DMS53 treated with DMSO at 0.1 percent for 48 hours (cell line): Measurements from ENCODE around the gene COQ2.
"Not testable (repeated sequence)": the region's sequence is repeated elsewhere in the genome, so short reads cannot be mapped to it uniquely, and the experiment has no call there.

Experiments
- DNase-seq: peaks from one replicate; lab custom pipeline; 2025; ENCODE audit not compliant: unreplicated experiment; lab: John Stamatoyannopoulos, UW

The COQ2 gene

DNA sequence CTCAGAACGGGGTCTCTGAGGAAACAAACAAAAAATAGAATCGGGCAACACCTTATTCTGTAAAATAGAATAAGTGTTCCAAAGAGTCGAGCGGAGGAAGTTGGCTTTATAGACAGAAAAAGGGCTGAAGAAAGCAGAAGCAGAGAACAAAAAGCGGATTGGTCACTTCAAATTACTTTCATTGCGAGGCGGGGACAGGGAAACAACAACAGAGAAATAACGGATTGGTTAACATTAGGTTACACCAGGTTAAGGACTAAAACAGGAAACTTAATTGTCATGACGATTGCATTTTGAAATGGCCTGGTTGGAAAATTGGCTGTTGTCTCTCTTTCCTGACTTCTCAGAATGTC lies 433 bp upstream of the COQ2 start:
- peak; percentile 26 for DNase-seq

DNA sequence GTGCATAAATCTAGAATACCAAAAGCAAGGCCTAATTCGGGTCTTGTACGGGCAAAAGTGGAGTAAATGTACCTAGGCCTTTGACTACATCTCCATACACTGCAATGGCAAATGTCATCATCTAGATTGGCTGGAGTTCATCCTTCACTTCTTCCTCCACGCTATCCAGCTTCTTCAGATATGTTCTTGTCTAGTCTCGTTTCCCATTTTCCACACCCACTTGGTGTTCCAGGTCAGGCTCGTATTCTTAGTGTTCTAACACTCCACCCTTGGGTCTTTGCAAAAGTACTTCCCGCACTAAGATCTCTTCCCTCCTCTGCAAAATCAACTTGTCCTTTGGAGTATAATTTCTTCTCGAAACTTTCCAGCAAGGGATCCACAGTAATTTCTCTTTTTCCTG lies 1.4 kb downstream of the COQ2 start:
- DNase-seq, result no peak

DNA sequence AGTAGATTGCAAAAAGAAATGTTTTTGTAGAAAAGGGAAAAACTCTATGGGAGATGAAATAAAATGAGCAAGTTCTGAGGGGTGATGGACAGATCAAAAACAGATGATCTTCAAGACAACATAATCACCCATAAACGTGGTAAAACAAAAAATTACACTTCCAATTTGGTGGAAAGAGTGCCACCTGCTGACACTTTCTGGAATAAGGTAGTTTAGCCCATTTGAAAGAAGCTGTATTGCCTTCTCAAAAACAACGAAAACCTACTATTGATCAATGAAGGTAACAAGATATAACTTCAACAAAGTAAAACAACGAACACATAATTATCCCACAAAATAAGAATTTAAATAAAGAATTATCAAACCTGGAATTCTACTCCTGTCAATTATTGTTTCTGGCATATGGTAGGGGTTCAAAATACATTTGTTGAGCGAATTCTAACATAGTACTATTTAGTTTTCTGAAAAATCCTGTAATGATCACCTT lies 2.5 kb downstream of the COQ2 start:
- DNase-seq, result peak; percentile 22

DNA sequence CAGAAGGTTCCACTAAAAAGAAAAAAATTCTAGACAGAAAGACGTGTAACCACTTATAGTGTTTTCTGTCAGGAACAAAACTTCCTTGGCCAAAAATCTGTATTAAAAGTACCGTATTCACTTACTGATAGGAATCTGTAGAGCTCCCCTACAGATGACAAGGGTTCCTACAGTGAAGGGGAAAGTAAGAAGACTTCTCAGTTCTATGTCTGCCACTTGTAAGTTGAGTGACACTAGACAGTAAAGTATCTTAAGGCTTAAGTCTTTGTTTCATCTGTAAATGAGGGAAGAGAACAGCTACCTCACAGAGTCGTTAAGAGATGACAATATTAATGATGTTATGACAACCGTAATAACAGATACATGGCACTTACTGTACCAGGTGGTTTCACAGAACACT lies 3.3 kb downstream of the COQ2 start:
- DNase-seq, result no peak

DNA sequence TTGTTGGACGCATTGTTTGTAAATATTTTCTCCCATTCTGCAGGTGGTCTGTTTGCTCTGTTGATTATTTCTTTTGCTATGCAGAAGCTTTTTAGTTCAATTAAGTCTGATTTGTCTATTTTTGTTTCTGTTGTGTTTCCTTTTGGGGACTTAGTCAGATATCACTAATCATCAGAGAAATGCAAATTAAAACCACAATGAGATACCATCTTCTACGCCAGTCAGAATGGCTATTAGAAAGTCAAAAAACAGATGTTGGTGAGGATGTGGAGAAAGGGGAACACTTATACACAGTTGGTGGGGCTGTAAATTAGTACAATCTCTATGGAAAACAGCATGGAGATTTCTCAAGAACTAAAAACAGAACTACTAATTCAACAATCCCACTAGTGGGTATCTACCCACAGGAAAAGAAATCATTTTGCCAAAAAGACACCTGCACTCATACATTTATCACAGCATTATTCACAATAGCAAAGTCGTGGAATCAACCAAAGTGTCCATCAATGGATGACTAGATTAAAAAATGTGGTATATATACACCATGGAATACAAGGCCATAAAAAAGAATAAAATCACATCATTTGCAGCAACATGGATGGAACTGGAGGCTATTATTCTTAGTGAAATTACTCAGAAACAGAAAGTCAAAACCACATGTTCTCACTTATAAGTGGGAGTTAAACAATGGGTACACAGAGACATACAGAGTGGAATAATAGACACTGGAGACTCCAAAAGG lies 8.1 kb downstream of the COQ2 start:
- no peak for DNase-seq

DNA sequence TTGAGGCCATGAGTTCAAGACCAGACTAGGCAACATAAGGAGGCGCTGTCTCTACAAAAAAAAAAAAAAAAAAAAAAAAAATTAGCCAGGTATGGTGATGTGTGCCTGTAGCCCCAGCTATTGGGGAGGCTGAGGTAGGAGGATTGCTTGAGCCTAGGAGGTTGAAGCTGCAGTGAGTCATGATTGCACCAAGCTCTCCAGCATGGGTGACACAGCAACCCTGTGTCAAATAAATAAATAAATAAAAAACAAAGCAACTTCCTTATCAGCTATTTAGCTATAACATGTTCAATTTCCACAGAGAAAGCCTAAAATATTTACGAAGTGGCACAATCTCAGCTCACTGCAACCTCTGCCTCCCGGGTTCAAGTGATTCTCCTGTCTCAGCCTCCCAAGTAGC lies 10.7 kb downstream of the COQ2 start:
- not testable (repeated sequence) for DNase-seq

DNA sequence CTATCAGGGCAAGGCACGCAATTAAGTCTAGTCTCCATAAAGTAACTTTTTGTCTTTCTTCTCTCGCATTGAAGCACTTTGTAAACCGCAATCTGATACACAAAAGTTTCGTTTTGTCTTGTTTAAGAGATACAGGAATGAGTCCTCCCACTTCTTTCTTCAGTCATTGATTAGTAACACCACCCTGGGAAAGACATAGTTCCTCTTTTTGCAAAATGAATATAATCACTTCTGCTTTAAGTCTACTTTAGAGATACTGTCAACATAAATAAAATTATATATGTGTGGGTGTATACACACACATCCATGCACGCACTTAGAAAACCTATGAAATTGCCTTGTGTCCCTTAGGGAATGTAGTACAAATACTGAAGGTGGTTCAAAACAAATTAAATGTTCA lies 11.7 kb downstream of the COQ2 start:
- DNase-seq, result no peak

DNA sequence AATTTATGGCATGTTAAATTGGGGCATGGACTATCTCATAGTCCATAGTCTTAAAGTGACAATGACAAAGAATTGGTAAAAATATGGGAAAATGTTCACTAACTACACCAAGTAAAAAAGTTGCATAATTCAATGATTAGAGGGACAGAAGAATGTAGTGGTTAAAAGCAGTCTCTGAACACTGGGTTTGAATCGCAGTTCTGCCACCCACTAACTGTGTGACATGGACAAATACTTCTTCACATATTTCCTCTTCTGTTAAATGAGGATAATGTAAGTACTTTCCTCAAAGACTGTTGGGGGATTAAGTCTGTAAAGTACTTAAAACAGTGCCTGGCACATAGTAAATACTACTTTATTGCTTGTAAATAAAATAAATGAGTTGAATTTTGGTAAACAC lies 15.3 kb downstream of the COQ2 start:
- no peak for DNase-seq

DNA sequence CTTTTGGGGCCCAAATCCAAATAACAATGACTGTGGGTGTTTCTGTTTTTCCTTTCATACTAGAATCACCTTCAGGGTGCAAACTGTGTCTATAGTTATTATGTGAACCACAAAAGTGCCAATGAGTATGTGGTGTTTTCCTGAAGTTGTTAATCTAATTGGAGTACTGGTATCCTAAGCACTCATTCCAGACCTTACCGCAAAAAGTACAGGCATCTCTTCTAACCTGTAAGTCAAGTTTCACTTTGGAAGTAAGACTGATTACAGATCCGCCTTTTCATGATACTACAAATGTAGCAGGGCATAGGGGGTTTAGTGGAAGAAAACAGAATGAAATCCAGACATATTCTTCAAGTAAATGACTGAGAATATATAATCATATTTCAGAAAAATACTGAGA lies 16.1 kb downstream of the COQ2 start:
- DNase-seq, result no peak

DNA sequence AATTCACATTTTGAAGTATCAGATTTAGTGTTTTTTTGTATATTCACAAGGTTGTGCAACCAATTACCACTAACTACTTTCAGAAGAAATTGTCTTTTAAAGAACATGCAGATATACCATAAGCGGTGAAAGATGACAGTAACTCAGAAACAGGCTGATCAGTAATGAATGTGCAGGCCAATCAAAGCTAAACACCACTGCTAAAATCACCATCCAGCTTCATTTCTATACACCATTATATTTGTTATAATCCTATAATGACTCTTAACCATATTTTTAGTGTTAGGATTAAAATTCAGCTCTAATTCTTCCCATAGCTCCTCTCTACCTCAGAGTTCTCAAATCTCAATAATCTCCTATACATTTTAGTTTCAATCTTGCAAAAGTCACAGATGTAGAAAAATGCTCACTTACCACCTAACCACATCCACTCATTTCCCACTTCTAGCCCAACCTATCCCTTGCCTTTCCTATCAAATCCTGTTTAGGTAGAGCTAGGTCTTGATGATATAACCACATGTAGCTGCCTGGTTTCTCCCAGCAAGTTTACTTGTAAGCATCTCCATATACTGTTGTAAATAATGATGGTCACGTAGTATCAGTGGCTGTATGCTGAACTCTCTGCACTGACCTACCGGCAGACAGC lies 16.6 kb downstream of the COQ2 start:
- no peak for DNase-seq

DNA sequence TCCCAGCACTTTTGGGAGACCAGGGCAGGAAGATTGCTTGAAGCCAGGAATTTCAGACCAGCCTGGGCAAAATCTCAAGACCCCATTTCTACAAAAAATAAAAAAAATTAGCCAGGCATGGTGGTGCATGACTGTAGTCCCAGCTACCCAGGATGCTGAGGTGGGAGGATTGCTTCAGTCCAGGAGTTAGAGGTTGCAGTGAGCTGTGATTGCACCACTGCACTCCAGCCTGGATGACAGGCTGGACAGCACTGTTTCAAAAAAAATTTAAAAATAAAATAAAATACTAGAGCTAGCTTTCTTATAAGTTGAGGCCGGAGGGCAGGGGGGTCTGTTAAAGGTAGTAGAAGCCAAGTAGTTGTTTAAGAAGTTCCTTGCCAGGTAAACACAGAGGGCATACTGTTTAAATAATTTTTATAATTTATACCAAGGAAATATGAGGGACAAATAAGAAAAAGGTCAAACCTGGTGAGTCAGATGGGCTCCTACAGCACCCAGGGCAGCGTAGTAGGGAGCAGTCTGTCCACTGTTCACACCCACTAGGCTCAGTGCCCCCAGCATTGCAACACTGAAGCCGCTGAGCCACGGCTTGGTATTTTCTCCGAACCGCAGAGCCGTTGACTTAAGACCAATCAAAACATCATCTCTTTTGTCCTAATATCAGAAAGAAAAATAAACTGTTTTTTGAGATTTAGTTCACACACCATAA lies 17.3 kb downstream of the COQ2 start:
- DNase-seq, result no peak

DNA sequence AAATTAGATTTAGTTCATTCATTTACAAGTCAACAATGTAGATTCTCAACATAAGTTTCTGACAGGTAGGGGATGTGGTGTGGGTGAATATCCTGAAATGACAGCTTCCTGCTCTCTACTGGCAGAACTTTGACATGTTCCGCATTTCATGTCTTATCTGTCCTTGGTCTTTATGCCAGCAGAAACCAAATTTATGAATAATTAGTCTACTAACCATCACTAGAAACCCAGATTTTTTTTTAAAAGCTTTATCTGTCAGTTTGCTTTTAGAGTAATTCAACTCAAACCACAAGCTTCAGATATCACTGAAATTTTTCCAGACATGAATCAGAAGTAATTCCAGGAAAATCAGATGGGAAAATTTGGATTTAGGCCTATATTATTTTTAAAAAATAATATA lies 17.9 kb downstream of the COQ2 start:
- DNase-seq, result no peak

DNA sequence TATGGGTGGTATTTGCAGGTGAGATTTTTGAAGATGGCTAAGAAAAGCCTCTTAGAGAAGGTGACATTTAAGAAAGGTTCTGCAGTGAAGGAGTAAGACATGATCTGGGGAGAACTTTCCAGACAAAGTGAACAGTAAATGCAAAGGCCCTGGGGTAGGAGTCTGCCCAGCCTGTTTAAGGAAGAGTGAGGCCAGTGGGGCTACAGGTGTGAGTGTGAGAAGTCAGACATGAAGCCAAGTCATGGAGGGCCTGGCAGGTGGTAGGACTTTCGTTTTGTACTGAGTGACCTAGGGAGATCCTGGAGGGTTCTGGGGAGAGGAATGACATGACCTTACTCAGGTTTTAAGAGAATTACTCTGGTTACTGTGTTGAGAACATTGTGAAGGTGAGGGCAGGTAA lies 21.5 kb downstream of the COQ2 start:
- no peak for DNase-seq

DNA sequence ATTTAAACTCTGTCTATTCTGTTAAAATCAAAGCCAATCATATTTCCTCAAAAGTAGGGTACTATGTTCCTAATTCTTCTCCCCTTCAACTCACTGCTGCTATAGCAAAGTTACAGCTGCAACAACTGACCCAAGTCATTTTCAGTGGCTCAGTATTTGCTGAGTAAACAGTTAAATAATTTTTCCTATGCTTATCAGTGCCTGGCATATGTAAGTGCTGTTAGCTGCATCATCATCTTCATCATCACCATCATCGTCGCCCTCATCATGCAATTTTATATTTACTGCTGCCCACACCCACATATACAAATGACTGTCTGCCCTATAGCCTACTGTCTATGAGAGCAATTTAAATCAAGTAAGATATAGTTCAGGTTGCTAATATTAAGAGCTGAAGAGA lies 21.9 kb downstream of the COQ2 start:
- no peak for DNase-seq

DNA sequence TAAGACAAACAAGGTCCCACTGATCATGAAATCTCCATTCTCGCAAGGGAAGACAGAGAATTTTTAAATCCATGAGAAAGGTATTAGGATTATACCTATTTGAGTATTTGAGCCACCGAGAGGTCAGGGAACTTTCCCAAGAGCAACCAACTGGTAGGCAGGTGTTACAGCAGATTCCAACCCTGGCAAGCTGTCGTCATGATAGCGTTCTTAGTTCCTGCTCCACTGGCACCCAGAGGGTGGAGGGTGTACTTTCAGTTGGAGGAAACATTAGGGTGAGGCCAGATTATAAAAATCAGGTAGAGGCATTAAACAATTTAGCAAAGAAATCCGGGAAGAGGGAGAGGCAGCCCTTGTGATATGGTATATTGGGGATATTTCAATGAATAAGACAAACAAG lies 23.3 kb downstream of the COQ2 start:
- no peak for DNase-seq

DNA sequence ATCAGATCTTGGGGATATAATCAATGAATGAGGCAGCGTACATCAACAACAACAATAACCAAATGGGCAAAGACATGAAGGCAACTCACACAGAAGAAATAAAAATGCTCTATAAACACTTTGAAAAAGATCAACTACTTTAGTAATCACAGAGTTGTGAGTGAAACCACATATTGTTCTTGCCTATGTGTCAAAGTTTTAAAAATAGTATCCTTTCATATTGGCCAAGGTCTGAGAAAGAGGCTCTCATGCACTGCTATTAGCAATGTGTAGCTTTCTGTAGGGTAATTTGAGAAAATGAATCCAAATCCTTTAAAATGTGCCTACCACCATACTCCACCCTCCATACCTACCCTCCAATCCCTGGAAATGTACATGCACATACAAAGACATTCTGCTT lies 25.0 kb downstream of the COQ2 start:
- no peak for DNase-seq

DNA sequence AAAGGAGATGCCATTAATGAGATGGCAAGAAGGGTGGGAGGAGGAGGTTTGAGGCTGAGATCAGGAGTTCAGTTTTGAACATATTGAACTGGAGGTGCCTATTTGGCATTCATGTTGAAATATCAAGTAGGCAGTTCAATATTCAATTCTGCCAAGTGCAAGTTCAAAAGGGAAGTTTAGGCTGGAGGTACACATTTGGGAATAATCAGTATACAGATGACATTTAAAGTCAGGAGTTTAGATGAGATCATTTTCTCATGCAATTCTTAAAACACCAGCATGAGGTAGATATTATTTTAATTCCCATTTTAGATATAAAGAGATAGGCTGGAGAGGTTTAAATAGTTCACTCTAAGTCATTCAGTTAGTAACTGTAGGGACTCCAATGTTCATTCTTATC lies 26.1 kb downstream of the COQ2 start:
- no peak for DNase-seq

DNA sequence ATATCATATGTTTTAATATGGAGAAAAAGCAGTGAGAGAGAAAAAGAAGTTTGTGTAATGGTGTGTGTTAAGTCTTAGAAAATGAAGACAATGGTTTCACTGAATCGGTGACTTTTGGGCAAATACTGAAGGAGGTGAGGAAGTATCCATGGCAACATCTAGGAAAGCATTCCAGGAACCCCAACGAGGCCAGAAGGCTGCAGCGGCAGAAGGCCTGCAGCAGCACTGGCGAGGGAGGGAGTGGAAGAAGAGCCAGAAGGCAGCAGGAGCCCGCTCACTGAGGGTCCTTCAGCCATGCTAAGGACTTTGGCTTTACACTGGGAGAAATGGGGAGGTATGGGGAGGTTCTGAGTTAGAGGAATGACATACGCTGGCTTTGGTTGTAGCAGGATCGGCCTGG lies 26.8 kb downstream of the COQ2 start:
- no peak for DNase-seq

DNA sequence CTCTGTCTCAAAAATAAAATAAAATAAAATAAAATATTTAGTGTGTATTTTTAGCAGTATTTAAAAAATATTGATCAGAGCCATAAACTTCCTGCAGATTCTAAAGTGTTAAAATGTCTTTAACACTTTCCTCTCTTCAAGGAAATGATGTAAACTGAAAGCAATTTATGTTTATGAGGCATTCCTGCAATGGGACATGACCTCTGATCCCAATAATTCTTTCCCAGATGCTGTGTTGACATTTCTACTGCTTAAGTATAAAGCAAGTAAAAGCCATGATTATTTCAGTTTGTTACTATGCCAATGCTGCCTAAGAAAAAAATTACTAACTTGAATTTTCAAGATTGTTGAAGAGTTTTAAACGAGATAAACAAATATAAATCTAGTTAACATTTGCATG lies 29.0 kb downstream of the COQ2 start:
- DNase-seq, result no peak

DNA sequence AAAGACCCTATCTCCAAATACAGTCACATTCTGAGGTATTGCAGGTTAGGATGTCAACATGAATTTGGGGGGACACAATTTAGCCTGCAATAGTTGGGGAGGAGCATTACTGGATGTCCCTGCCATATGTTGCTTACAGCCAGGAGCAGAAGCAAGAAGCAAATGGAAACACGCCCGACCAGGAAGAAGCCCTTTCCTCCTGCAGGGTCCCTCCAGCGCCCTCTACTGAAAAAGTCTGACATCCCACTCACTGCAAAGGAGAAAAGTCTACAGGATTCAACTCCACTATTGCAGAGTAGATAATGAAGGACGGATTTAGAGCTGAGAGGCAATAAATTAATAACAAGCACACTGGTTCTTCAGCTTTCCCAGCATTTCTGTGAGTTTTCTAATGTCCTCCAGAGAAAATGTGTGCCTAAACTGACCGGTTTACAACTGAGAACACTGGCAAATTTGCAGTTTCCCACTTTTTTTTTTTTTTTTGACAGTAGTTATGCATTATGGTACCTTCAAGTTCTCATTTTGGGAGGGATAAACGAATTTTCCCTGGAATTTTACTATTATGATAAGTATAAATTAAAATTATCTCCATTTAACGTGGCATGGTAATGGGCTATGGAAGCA lies 31.7 kb downstream of the COQ2 start:
- peak; percentile 47 for DNase-seq

DNA sequence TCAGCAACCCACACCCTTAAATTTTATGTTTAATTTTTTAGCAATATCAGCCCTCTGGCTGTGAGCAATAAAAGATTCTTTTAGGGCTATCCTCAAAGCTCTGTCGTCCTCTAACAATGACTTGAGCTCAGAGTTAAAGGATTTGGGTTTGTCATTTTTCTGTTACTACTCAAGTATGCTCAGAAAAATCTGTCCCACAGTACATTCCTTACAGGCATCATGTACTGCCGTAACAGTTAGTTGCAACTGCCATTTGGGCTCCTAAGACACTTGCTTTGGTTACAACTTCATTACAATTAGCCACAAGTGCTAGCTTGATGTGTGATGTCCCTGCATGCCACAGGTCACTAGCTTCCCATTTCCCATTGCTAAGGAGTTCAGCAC lies 33.2 kb downstream of the COQ2 start:
- no peak for DNase-seq
